Pons (tissue), 1 donor: ENCODE measurements around the gene FBXO44.
A peak's percentile ranks its signal among the peaks of the same experiment; 100 is the strongest.

ENCODE experiments used
- DNase-seq: peaks from one replicate; pipeline ENCODE4 v3.0.0-alpha.2; 2016; ENCODE audit warnings: low spot score

FBXO44 gene

DNA sequence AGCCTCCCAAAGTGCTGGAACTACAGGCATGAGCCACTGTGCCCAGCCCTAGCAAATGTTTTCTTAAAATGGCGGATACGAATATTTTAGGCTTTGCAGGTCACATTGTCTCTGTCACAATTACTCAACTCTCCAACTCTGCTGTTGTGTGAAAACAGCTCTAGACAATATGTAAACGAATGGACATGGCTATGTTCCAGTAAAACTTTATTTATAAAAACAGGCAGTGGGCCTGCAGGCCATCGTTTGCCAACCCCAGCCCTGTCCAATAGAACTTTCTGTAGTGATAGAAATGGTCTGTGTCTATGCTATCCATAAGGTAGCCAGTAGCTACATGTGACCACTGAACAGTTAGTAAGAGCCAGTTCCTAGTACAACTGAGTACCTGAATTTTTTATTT is 5.1 kb downstream of the FBXO44 start:
- no peak for DNase-seq

- DNase-seq: no peak
Measured at GRCh38 chr1:11661103-11661502, 6.4 kb downstream of the FBXO44 start.

DNA sequence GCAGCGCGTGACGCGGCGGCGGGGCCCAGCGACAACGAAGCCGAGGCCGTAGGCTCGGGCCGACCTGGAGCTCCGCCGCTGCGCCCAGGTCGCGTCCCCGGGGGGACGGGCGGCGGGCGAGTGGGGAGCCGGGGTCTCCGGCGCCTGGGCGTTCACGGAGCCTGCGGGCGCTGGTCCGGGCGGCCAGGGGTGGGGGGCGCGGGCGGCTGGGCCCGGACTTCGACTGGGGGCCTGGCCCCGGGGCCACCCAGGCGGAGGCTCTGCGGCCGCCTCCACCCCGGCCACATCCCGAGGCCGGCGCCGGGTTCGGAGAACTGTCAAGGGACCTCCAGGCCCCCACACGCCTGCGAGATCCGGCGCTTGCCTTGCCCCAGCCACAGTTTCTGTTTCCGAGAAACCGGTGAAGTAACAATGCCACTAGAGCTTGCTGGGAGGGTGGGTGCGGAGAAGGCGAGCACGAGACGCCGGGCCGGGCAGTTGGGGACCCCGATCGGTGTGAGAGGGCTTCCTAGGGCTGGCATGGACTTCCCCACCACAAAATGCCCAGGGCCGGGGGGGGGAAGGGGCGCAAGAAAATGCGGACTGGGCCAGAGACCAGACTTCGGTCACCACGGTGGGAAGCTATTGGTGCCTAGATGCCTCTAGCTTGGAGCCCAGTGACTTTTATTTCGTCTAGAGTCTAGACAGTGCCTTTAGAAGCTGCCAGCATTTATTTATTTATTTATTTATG is 9.8 kb downstream of the FBXO44 start:
- DNase-seq: no peak

DNA sequence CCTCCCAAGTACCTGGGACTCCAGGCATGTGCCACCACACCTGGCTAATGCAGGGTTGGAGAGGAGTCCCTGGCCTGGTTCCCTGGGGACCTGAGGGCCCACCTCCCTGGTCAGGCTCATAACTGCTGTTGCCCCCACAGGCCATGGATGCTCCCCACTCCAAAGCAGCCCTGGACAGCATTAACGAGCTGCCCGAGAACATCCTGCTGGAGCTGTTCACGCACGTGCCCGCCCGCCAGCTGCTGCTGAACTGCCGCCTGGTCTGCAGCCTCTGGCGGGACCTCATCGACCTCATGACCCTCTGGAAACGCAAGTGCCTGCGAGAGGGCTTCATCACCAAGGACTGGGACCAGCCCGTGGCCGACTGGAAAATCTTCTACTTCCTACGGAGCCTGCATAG is 13.8 kb downstream of the FBXO44 start:
- no peak for DNase-seq

DNA sequence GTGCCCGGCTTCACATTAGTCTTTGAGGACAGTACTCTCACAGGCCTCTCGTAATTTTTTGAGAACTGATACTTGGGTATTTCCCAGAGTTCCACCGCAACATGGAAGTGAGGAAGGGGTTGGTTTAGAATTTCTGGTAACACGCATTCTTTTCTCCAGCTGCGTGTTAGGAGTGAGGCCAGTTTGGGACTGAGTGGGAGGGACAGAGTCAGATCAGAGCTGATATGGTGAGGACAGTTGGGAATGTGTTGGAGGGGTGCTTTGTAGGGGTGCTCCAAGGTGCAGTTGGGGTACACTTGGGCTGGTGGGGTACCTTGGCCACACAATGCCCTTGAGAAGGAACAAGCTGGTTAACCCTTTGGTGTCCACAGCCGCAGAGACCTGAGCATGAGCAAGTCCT is 16.1 kb downstream of the FBXO44 start:
- no peak for DNase-seq

- DNase-seq: no peak
Measured at GRCh38 chr1:11671205-11671543, 16.5 kb downstream of the FBXO44 start.

- DNase-seq: no peak
Measured at GRCh38 chr1:11671544-11672286, 17.0 kb downstream of the FBXO44 start.

DNA sequence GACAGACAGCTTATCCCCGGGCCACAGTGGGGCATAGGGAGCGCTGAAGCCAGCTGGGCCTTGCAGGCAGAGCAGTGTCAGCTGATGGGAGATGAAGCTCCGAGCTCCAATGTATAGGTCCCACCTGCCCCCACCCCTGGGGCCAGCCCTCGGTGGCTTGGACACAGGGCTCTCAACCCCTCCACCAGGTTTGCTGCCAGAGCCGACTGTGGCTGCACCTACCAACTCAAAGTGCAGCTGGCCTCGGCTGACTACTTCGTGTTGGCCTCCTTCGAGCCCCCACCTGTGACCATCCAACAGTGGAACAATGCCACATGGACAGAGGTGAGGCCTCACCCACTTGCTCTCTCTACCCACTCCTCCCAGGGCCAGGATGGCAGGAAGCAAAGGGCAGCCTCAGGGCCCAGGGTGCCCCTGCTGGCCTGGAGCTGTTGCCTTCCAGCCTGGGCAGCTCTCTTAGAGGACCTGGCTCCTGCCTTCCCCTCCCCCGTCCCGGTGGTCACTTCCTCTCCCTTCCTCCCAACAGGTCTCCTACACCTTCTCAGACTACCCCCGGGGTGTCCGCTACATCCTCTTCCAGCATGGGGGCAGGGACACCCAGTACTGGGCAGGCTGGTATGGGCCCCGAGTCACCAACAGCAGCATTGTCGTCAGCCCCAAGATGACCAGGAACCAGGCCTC is 18.6 kb downstream of the FBXO44 start:
- DNase-seq: no peak

DNA sequence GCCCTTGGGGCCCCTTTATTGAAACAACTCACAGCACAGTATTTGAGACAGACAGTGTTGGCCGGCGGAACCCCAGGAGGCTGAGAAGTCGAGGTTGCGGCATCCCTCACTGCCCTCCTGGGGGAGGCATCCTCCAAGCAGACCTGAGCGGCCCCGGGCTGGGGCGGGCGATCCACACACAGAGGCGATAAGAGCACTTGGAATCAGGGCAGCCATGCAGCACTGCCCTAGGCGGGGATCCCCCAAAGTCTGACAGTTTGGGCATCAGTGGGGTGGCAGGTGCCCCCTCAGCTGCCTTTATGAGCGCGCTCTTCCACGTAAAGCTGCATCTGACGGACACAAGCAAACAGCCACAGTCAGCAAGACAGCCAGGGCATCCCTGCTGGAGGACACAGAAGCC is 19.8 kb downstream of the FBXO44 start:
- DNase-seq: no peak

DNA sequence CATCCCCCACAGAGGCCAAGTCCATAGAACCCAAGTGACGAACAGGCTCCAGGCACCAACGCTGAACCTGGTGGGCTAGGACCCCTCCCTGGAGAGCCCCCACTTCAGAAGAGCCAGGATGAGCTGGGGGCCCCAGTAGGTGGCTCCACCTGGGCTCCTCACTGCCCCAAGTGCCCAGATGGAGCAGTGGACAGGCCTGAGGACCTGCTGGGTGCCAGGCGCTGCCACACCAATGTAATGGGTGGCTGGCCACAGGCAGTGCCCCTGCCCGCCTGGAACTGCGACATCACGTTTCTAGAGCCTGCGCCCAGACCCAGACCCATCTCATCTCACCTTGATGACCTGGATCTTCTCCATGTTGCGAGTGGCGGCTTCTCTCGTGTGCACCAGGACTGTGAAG is 20.6 kb downstream of the FBXO44 start:
- no peak for DNase-seq

- DNase-seq: no peak
Measured at GRCh38 chr1:11676386-11677103, 21.9 kb downstream of the FBXO44 start.

- DNase-seq: no peak
Measured at GRCh38 chr1:11678442-11678841, 23.8 kb downstream of the FBXO44 start.

DNA sequence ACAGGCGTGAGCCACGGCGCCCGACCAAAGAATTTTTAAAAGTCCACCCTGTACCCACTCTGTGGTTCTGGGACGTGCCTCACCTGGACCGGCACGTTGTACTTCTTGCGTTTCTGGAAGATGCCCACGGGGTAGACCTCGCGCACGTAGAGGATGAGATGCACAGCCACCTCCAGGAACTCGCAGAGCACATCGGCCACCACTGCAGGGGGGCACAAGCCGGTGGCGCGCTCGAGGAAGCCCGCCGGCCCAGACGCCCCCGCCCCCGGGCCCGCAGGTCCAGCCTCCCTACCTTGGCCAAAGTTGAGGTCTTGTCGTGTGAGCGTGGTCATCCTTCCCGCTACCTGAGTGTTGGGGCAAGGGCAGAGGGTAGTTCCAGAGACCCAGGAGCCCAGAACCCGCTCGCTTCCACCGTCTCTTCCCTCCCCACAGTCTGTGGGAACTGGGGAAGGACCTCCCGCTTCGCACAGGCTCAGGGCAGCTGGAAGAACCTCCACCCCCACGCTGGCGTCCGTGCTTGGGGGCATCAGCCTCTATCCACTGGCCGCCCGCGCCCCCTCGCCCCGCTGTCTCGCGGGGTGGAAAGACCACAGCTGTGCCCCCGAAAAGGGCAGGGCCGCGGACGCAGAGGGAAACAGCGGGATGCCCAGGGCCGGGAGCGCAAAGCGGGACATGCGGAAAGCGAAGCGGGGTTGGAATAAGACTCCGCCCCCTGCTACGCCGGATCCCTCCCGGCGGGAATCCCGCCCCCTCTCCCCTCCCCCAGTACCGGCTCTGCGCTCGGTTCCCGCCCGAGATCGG is 25.8 kb downstream of the FBXO44 start:
- DNase-seq: no peak

- peak; percentile 67 for DNase-seq
Measured at GRCh38 chr1:11681071-11681771, 26.5 kb downstream of the FBXO44 start, which contains the start of gene MAD2L2. Gene MAD2L2, minus strand, starts transcription at chr1:11681148. Its CDS starts 547 bp downstream, at chr1:11680601.

- DNase-seq: no peak
Measured at GRCh38 chr1:11682287-11682771, 27.7 kb downstream of the FBXO44 start.

DNA sequence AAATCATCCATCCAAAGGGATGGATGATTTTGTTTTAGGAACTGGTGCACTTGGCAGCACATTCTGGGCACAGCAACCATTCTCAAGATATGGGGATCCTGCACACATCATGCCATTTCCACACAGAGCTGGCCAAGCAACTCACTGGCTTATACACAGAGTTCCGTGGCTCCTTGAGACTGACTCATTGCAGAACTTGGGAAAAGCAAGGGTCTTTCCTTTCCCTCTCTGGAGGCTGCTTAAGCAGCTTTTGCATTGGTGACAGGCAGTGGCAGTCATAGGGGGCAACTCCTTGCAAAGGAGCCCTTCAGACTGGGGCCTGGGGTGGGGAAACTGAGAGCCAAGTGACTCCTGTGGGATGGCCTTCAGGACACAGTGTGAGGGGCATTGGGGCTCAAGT is 28.1 kb downstream of the FBXO44 start:
- DNase-seq: no peak

DNA sequence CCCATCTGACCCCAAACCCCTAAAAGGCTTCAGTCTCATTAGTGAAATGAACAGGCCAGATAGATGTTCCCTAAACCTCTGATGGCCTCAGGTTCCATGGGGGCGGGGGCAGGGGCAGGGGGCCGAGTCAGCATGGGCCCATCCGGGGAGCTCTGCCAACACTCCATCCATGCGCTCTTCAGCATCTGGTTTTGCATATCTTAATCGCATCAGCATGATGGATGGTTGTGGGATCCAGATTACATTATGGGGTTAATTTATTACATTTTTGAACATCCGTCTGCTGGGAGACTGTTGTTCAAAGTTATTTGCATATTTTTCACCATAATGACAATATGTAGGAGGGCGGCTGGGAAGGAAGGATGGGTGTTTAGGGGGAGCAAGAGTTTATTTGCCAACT is 29.4 kb downstream of the FBXO44 start:
- DNase-seq: no peak

- no peak for DNase-seq
Measured at GRCh38 chr1:11685210-11685752, 30.6 kb downstream of the FBXO44 start.

- DNase-seq: no peak
Measured at GRCh38 chr1:11688506-11688905, 33.8 kb downstream of the FBXO44 start.
